Measurements from ENCODE around the gene BRWD1. TPM values are rescaled to one million over a fixed set of nuclear protein-coding genes. Genes with fewer than 3 reads are reported as not detected.

BRWD1 gene
- total RNA-seq, 1 donor from 2014 or later, result 37.4 TPM

DNA sequence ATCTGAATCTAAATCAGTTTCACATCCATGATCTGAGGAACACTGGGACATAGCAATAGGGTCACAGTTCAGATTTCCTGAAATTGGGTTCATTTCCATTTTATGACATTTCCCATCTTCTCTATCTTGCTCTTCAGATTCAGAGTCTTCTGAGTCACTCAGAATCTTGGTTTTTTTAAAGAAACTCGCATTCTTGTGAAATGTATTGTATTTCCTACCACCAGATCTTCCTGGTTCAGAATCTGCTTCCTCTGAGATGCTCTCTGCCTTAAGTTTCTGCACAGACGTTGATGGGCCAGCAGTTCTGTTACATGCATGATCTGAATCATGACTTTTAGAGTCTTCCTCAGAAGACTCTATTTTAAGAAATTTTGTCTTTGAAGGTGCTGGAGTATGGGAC lies 114.6 kb downstream of the BRWD1 start:
- DNase-seq (ENCODE audit: low spot score), result no peak

- DNase-seq (ENCODE audit: low spot score), result no peak
These were observed 115.8 kb downstream of the BRWD1 start for GRCh38 chr21:39197448-39198233.

GRCh38 chr21:39196838-39197237 lies 116.6 kb downstream of the BRWD1 start:
- no peak for DNase-seq (ENCODE audit: low spot score)

DNA sequence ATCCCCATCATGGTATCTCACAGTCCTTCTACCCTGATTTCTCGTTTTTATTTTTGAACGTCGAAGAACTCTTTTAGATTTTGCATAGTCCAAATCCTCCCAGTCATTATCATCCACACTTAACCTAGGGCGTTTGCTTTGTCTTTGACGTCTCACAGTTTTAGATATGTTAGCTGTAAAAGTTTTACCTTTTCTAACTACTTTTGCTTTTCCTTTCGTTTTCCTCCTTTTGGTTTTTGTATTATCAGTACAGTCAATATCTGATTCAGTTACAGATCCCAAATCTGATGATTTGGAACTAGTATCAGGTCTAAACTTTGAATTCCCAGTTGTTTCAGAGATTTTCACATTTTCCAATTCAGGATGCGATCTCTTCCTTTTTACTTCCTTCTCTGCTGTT lies 117.1 kb downstream of the BRWD1 start:
- DNase-seq (ENCODE audit: low spot score), result no peak

DNA sequence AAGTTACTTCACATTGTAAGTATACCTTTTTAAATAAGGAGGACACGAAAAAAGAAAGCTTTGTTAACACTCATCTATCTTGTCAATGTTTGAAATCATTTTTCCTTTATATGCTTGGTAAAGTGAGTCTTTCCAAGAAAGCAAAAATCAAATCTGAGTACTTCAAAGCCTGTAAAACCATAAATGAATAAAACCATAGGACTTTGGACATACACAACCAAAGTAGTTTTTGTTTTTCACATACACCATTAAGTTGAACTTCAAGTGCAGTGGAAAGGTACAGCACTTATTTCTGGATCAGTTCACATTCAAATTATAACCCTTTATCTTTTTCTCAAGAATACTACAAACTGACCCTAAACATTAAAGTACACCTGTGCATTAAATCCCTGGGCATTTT lies 120.1 kb downstream of the BRWD1 start:
- no peak for DNase-seq (ENCODE audit: low spot score)

- no peak for DNase-seq (ENCODE audit: low spot score)
These were observed 123.4 kb downstream of the BRWD1 start for GRCh38 chr21:39189857-39190604.

DNA sequence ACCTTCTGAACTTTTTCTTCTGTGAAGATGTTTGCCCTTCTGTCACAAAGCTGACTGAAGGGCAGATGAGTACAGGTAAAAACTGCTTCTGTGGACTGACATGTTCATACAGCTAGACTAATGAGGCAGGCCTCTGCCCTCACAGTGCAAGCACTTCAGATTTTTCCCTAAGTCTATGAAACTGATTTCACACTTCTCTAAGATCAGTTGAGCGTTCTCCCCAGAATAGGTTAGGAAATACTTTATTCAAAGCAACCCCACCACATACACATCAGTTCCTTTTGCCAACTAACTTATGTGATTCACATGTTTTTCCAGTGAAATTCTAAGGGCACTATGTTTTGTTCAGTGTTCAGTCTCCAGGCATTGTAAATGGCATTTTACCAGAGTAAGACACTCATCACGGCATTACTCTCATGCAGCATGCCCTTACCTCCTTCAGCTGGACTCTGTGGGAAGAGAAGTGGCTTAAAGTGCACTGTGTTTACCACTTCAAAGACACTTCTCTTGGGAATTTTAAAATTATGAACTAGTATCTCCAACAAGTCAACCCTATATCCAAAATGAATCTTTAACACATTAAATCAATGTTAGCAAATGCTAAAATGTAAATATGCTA lies 124.8 kb downstream of the BRWD1 start:
- no peak for DNase-seq (ENCODE audit: low spot score)

GRCh38 chr21:39187141-39187540 lies 126.3 kb downstream of the BRWD1 start:
- DNase-seq (ENCODE audit: low spot score), result no peak

- no peak for DNase-seq (ENCODE audit: low spot score)
These were observed 126.8 kb downstream of the BRWD1 start for GRCh38 chr21:39186676-39187075.

- DNase-seq (ENCODE audit: low spot score), result no peak
These were observed 128.3 kb downstream of the BRWD1 start for GRCh38 chr21:39185157-39185556.

DNA sequence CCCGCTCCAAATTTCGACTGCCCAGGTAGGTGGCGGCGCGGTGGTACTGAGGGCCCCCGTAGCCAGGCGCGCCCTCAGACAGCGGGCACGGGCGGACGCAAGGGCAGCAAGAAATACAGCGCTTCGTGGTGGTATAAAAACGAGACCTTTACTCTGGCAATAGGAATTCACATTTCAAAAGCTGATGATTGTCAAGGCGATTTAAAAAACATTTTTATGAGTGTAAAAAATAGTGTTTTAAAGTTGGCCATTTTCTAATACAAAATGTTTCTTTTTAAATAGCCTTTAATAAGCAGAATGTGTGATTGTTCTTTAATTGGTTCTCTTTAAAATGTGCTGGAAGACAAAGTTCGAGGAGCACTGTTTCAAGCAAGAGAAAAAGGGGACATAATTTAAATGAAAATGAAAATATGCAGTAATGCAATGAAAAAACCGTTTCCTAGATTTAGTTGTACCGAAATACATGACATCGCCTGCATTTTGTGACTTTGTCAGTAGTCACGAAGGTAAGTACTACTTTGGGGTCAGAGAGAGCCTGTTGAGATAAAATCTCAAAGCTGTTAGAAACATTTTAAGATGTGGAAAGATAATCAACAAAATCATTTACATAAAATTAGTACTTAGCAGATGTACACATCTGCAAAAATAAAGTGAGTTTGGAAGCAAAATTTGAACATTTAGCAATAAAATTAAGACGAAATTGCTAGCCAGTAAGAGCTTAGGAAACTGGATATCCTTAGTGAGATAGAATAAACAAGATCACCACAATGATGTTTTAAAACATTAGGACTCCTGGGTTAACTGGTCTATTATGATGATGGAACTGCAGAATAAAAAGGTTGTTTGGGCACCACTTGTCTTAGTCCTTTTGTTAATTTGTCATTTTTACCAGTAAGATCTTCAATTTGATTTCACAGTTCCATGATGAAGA lies 129.1 kb downstream of the BRWD1 start:
- no peak for DNase-seq (ENCODE audit: low spot score)

DNA sequence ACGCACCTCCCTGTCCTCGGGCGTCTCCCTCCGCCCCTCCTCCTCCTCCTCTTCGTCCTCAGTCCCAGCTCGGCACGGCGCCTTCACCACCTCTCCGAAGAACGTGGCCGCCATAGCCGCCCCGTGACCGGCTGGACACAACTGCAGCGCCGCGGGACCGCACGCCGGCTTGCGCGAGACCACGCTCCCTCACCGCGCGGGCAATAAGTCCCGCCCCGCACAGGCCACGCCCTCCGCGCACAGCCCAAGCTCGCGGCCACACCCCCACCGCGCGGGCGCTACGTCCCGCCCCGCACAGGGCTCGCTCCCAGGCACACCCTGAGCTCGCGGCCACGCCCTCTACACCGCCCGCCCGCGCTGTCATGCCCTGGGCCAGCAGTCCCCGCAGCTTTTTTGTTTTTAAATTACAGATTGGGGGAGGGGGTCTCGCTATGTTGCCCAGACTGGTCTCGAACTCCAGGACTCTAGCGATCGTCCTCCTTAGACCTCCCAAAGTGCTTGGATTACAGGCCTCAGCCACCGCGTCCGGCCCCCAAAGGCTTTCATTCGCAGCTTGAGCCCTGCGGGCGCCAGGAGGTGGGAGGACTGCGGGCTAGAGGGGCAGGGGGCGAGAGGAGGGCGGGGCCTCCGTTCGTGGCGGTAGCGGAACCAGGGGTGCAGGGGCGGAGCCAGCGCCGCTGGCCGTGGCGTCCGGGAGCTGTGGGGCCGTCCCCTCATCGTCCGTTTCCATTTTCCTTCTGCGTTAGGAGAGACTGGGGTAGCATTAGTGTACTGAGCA lies 130.0 kb downstream of the BRWD1 start, which contains the start of gene PSMG1:
Gene PSMG1, minus strand, starts transcription at position 180 of the 778 bp plus-strand sequence. Its CDS starts 66 bp downstream, at position 114.
- DNase-seq (ENCODE audit: low spot score), result peak; percentile 98

DNA sequence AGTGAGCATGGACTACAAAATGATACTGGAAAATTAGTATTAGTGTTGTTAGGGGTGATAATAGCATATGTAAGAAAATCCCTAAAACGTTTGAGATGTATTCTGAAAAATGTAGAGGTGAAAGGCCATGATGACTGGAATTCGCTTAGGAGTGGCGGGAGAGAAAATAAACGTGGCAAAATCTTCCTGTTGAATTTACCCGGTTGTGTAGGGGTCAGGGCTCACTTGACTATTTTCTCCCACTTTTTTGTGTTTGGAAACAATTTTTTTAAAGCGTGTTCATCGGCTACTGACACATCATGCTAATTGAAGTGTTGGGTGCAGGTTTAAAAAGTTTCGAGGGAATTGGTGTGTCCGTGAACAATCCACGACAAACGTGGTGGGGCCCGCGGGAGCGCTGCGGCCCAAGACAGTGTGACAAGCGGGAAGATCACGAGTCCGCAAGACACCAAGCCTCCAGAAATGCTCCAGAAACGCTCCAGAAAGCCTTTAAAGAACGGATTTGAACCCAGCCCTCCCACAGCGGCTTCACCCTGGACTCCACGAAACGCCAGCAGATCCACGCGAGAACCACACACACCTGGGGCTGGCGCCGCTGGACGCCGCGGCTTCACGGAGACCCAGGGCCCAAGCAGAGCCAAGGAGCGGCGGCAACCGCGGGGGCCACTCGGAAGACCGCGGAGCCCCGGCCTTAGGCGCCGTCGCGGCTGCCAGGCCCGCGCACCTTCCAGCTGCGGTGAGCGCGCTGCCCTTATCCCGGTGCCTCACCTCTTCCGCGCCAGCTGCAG lies 130.8 kb downstream of the BRWD1 start:
- no peak for DNase-seq (ENCODE audit: low spot score)

DNA sequence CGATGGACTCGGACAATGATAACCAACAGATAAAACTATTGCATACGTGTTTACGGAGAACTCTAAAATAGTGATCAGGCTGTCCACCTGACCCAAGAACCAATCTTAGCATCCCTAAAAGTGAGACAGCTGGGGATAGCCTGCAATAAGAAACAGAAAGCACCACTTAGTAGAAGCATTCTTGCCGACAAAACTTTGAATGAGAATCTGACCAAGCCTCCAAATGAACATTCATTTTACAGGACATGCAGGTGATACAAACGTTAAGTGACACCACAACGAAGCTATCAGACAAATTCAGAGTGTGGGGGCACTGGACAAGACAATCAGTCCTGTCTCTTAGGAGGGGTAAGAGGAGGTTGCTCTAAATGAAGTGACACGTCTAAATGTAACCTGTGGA lies 131.4 kb downstream of the BRWD1 start:
- DNase-seq (ENCODE audit: low spot score), result no peak

DNA sequence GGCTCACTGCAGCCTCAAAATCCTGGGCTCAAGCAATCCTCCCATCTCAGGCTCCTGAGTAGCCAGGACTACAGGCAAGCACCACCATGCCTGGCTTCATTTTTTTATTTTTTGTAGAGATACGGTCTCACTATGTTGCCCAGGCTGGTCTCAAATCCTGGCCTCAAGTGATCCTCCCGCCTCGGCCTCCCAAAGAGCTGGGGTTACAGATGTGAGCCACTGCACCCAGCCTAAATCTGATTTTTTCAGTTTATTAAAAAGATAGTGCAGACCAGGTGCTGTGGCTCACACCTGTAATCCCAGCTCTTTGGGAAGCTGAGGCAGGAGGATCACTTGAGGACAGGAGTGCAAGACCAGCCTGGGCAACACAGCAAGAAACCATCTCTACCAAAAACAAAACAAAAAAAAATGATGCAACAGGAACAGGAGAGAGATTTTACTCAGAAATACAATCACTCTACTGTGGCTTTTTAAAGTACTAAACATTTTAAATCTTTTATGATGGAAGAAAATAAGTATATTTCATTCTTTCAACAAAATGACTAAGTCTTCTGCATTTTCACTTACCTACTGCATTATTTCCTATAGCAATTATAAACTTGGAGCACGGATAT lies 132.1 kb downstream of the BRWD1 start:
- DNase-seq (ENCODE audit: low spot score), result no peak

- DNase-seq (ENCODE audit: low spot score), result no peak
These were observed 132.9 kb downstream of the BRWD1 start for GRCh38 chr21:39180429-39181019.

DNA sequence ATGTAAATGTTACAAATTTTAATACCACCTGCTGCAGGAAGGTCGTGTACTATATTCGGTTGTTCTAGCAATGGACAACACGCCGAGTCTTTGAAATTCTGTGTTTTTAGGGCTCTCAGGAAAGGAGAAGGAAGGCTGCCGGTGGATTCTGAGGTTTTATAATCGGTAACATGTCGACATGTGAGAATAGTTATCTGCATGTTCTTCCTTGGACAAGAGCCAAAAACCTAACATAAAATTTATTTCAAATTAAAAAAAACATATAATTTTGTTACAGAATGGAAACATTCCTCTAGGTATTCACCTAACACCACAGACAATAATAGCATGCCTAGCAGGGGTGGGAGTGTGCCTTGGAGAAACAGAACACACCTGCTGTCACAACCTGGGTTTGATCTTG lies 135.0 kb downstream of the BRWD1 start:
- DNase-seq (ENCODE audit: low spot score), result no peak

GRCh38 chr21:39176271-39176709 lies 137.1 kb downstream of the BRWD1 start:
- DNase-seq (ENCODE audit: low spot score), result no peak
